HCT116 (cell line): ENCODE data around the gene KHDC4. TPM values are rescaled to one million over a fixed set of nuclear protein-coding genes. Genes with fewer than 3 reads are reported as not detected.

ENCODE experiments used
- ATAC-seq: fragments of 200-7000 bp; cut with Tn5 transposase; 2 replicates; pipeline ENCODE4 v1.9.1; 2020; ENCODE audit warnings: mild to moderate bottlenecking, moderate library complexity
- BruUV-seq: library from RNA; stranded (reverse); fragments of 400-500 nt; replicated peaks from 2 replicates; lab custom pipeline; 2021; lab: Mats Ljungman, UMichigan
- CTCF ChIA-PET: fragments of 300-600 bp; sonication (Branson Sonifier 250); formaldehyde crosslinking; loops from one replicate; lab custom pipeline; 2021; ENCODE audit warnings: antibody characterized with exemption; lab: Charles Lee
- POLR2A ChIA-PET: fragments of 300-600, 350-600 bp; sonication (Branson Sonifier 250); formaldehyde crosslinking; loops from one replicate; lab custom pipeline; 2021; ENCODE audit warnings: antibody characterized with exemption; lab: Charles Lee
- RAD21 ChIA-PET, 2 experiments: fragments of 300-600 bp; sonication (Branson Sonifier 250); formaldehyde crosslinking; loops; one replicate each; lab custom pipeline; 2023; ENCODE audit warnings: low total read pairs in 2 of 2; ENCODE audit not compliant: uncharacterized antibody in 2 of 2, unreplicated experiment in 2 of 2, low non-redundant PET in 1 of 2; lab: Charles Lee
- DNase-seq: peaks from one replicate; pipeline ENCODE4 v3.0.0-alpha.2; 2010; ENCODE audit warnings: low read depth, low spot score
- H2AFZ ChIP-seq: fragments of 200-600 bp; shearing (Covaris generic), sonication (generic); 2 replicates; pipeline ENCODE4 v1.6.1; 2017; ENCODE audit warnings: low read depth, mixed run types, mixed read lengths, antibody characterized with exemption, low read length; ENCODE audit not compliant: poor library complexity, severe bottlenecking
- H3K27ac ChIP-seq: 2 replicates; pipeline ENCODE4 v1.5.1; 2012; ENCODE audit warnings: low read depth, low read length
- H3K27me3 ChIP-seq: fragments of 200-600 bp; sonication (generic); 2 replicates; pipeline ENCODE4 v1.6.1; 2016; ENCODE audit warnings: mixed run types, low read length, mixed read lengths; ENCODE audit not compliant: insufficient read depth
- H3K36me3 ChIP-seq, 2 experiments: fragments of 200-500 bp in 1 of 2; fragments of 200-600 bp in 1 of 2; sonication (Bioruptor generic) in 1 of 2; sonication (generic) in 1 of 2; 2 replicates each; pipeline versions ENCODE4 v1.5.1 to v1.6.1; 2014 to 2016; ENCODE audit warnings: low read length in 2 of 2, inconsistent platforms in 1 of 2, mixed read lengths in 1 of 2, mixed run types in 1 of 2; ENCODE audit not compliant: insufficient read depth in 2 of 2, control insufficient read depth in 1 of 2
- H3K4me1 ChIP-seq, 2 experiments: fragments of 200-600 bp in 1 of 2; sonication (generic) in 1 of 2; 2 replicates each; pipeline versions ENCODE4 v1.5.1 to v1.6.1; 2012 to 2017; ENCODE audit warnings: low read length in 2 of 2, inconsistent platforms in 1 of 2, mild to moderate bottlenecking in 1 of 2, mixed read lengths in 1 of 2, mixed run types in 1 of 2, moderate library complexity in 1 of 2; ENCODE audit not compliant: insufficient read depth in 2 of 2, control insufficient read depth in 1 of 2
- H3K4me2 ChIP-seq: fragments of 200-600 bp; sonication (generic); 2 replicates; pipeline ENCODE4 v1.6.1; 2017; ENCODE audit warnings: mixed run types, low read length, mixed read lengths
- H3K4me3 ChIP-seq, 2 experiments: fragments of 200-600 bp in 1 of 2; sonication (generic) in 1 of 2; replicated peaks in 1 of 2; 2 replicates each; pipeline ENCODE4 v1.5.1; 2011 to 2016; ENCODE audit warnings: low read length in 2 of 2, control low read depth in 1 of 2, low read depth in 1 of 2, mild to moderate bottlenecking in 1 of 2, mixed read lengths in 1 of 2, mixed run types in 1 of 2
- H3K79me2 ChIP-seq: fragments of 200-600 bp; sonication (generic); 2 replicates; pipeline ENCODE4 v1.6.1; 2017; ENCODE audit warnings: mild to moderate bottlenecking, mixed run types, low read length, moderate library complexity, mixed read lengths; ENCODE audit not compliant: insufficient read depth
- H3K9ac ChIP-seq: fragments of 200-600 bp; sonication (generic); 2 replicates; pipeline ENCODE4 v1.6.1; 2016; ENCODE audit warnings: low read length, mixed read lengths
- H3K9me2 ChIP-seq: fragments of 200-600 bp; sonication (generic), shearing (Covaris generic); 2 replicates; pipeline ENCODE4 v1.6.1; 2017; ENCODE audit warnings: mixed run types, mild to moderate bottlenecking, moderate library complexity; ENCODE audit not compliant: insufficient read depth
- H3K9me3 ChIP-seq, 2 experiments: fragments of 200-500 bp in 1 of 2; fragments of 200-600 bp in 1 of 2; sonication (Bioruptor generic) in 1 of 2; sonication (generic) in 1 of 2; 2 replicates each; pipeline ENCODE4 v1.6.1; 2014 to 2017; ENCODE audit warnings: low read length in 2 of 2, mixed read lengths in 2 of 2, inconsistent platforms in 1 of 2, low read depth in 1 of 2, mild to moderate bottlenecking in 1 of 2, mixed run types in 1 of 2, moderate library complexity in 1 of 2; ENCODE audit not compliant: control insufficient read depth in 1 of 2, insufficient read depth in 1 of 2
- H4K20me1 ChIP-seq: fragments of 200-600 bp; sonication (generic), shearing (Covaris generic); 2 replicates; pipeline ENCODE4 v1.6.1; 2017; ENCODE audit warnings: mixed run types, mild to moderate bottlenecking, moderate library complexity; ENCODE audit not compliant: insufficient read depth
- ATF3 ChIP-seq: IDR thresholded peaks from 2 replicates; pipeline ENCODE4 v1.6.1; 2012
- CEBPB ChIP-seq: IDR thresholded peaks from 2 replicates; pipeline ENCODE4 v1.6.1; 2012; ENCODE audit warnings: low read depth
- CTCF ChIP-seq, 3 experiments: fragments of 200-600 bp in 1 of 3; sonication (generic) in 1 of 3; IDR thresholded peaks in 2 of 3; conservative IDR thresholded peaks in 1 of 3; 2 replicates each; pipeline ENCODE4 v1.5.1; 2012 to 2017; ENCODE audit warnings: low read depth in 2 of 3, low read length in 2 of 3, antibody characterized with exemption in 1 of 3, borderline replicate concordance in 1 of 3, control low read depth in 1 of 3, mild to moderate bottlenecking in 1 of 3, mixed read lengths in 1 of 3, mixed run types in 1 of 3, moderate library complexity in 1 of 3; ENCODE audit not compliant: insufficient read depth in 1 of 3
- EGR1 ChIP-seq: IDR thresholded peaks from 2 replicates; pipeline ENCODE4 v1.6.1; 2012; ENCODE audit warnings: low read depth
- EZH2phosphoT487 ChIP-seq: fragments of 200-600 bp; IDR thresholded peaks from 2 replicates; pipeline ENCODE4 v1.6.1; 2018; ENCODE audit warnings: antibody characterized with exemption, borderline replicate concordance
- FOSL1 ChIP-seq: IDR thresholded peaks from 2 replicates; pipeline ENCODE4 v1.6.1; 2012; ENCODE audit warnings: low read depth
- POLR2A ChIP-seq: IDR thresholded peaks from 2 replicates; pipeline ENCODE4 v1.7.0; 2011; ENCODE audit warnings: borderline replicate concordance; ENCODE audit not compliant: insufficient read depth, insufficient read length; ENCODE audit errors: extremely low read depth
- POLR2AphosphoS5 ChIP-seq: IDR thresholded peaks from 2 replicates; pipeline ENCODE4 v1.6.1; 2011; ENCODE audit warnings: mild to moderate bottlenecking, low read depth, low read length, moderate library complexity
- RAD21 ChIP-seq: IDR thresholded peaks from 2 replicates; pipeline ENCODE4 v1.6.1; 2012; ENCODE audit warnings: low read depth, mild to moderate bottlenecking
- REST ChIP-seq: IDR thresholded peaks from 2 replicates; pipeline ENCODE4 v1.6.1; 2012; ENCODE audit warnings: low read depth
- SIN3A ChIP-seq: IDR thresholded peaks from 2 replicates; pipeline ENCODE4 v1.6.1; 2012; ENCODE audit warnings: low read depth
- SP1 ChIP-seq: IDR thresholded peaks from 2 replicates; pipeline ENCODE4 v1.6.1; 2012; ENCODE audit warnings: low read depth
- TCF7L2 ChIP-seq: IDR thresholded peaks from 2 replicates; pipeline ENCODE4 v1.7.0; 2011; ENCODE audit warnings: borderline replicate concordance, inconsistent platforms; ENCODE audit not compliant: insufficient read depth, insufficient read length; ENCODE audit errors: extremely low read depth
- ZBTB33 ChIP-seq: IDR thresholded peaks from 2 replicates; pipeline ENCODE4 v1.6.1; 2011; ENCODE audit warnings: mild to moderate bottlenecking, low read length, moderate library complexity; ENCODE audit not compliant: insufficient replicate concordance; ENCODE audit errors: extremely low read depth
- ZFX ChIP-seq: fragments of 450-650 bp; IDR thresholded peaks from 2 replicates; pipeline ENCODE4 v1.6.1; 2017
- ZNF274 ChIP-seq: fragments of 200-500 bp; sonication (Bioruptor generic); IDR thresholded peaks from 2 replicates; pipeline ENCODE4 v1.6.1; 2014; ENCODE audit warnings: mild to moderate bottlenecking, low read depth, low read length, inconsistent platforms
- intact Hi-C: fragments of 100-400 bp; cut with micrococcal nuclease; formaldehyde crosslinking; loops from 2 replicates; pipeline ENCODE4 v1.10.0; 2022
- total RNA-seq: library from RNA; stranded (reverse); gene quantifications from one replicate; pipeline ENCODE4 v1.2.1, GENCODE V29; 2021; ENCODE audit not compliant: unreplicated experiment

KHDC4 gene
- total RNA-seq, 1 experiment from 2014 or later: 60.7 TPM

GRCh38 chr1:155932487-155932886 lies 1.7 kb downstream of the KHDC4 start (continued):
- no peak for TF ChIP-seq REST
- no peak for TF ChIP-seq ZFX
- TF ChIP-seq EGR1: no peak
- TF ChIP-seq EZH2phosphoT487: no peak
- no peak for TF ChIP-seq POLR2A
- no peak for TF ChIP-seq ATF3

GRCh38 chr1:155932081-155932480 lies 2.1 kb downstream of the KHDC4 start:
- H4K20me1 ChIP-seq: peaks cover 31% of the 10 kb centered on the region; the same call in 1 of the 2 replicates
- H3K4me3 ChIP-seq: peak overlapping the region in 1 of 2 experiments; percentile 99; a peak in 1 of 4 replicates
- peak overlapping the region; percentile 88; the same call in 1 of the 2 replicates for H3K4me2 ChIP-seq
- H3K27me3 ChIP-seq: no peaks in the 10 kb centered on the region
- ChIA-PET CTCF (interaction anchor here (2.6 to 2.7 kb wide), 2 partner anchors 58 to 134 kb away, joined by 6 to 7 read pairs; no protein-coding TSS in a partner anchor), POLR2A (interaction anchor here (0.7 to 3.8 kb wide), 6 partner anchors 8 to 57 kb away, joined by 3 to 20 read pairs (median 4); no protein-coding TSS in a partner anchor), RAD21 (no interaction called here)
- H3K4me1 ChIP-seq: peaks cover 14 to 25% of the 10 kb centered on the region in 2 experiments; a peak in 3 of 4 replicates
- no peak overlapping the region for H2AFZ ChIP-seq
- ATAC-seq (no peak), DNase-seq (no peak)
- no peak overlapping the region for H3K9ac ChIP-seq
- no peak overlapping the region for H3K27ac ChIP-seq
- intact Hi-C loops: no loop called here
- peaks cover 48 to 61% of the 10 kb centered on the region in 2 experiments for H3K36me3 ChIP-seq
- H3K9me2 ChIP-seq: no peaks in the 10 kb centered on the region
- BruUV-seq: no TSS peak
- H3K9me3 ChIP-seq: no peaks in the 10 kb centered on the region
- peaks cover 71% of the 10 kb centered on the region for H3K79me2 ChIP-seq
- TF ChIP-seq ATF3 (no peak), EGR1 (no peak), ZNF274 (no peak), RAD21 (no peak), ZBTB33 (no peak), SP1 (no peak), FOSL1 (no peak), SIN3A (no peak), POLR2AphosphoS5 (no peak), CEBPB (no peak), CTCF (IDR thresholded peaks at IDR 0.05 in 2 of 3, conservative IDR thresholded peaks at IDR 0.05 in 1 of 3; ENCODE audit: borderline replicate concordance in 1 of 3, insufficient read depth in 1 of 3, low read depth in 2 of 3, low read length in 2 of 3) (no peak), TCF7L2 (no peak)
